CD14-positive monocyte (primary cell): ENCODE measurements around the gene DDA1. TPM values are rescaled to one million over a fixed set of nuclear protein-coding genes. Genes with fewer than 3 reads are reported as not detected.

Source experiments
- DNase-seq, 3 donors: peaks; one replicate each; pipeline ENCODE4 v3.0.0-alpha.2; 2011 to 2022
- H2AFZ ChIP-seq: 2 replicates; pipeline ENCODE4 v1.6.0; 2012; ENCODE audit warnings: mild to moderate bottlenecking, low read depth, low read length, inconsistent platforms; ENCODE audit not compliant: insufficient read depth, poor library complexity, severe bottlenecking
- H3K27ac ChIP-seq, 2 donors: 1 replicate in 1 of 2; 2 replicates in 1 of 2; pipeline ENCODE4 v1.5.1; 2012 to 2013; ENCODE audit warnings: low read length in 2 of 2, control low read depth in 1 of 2, inconsistent platforms in 1 of 2, low read depth in 1 of 2, mild to moderate bottlenecking in 1 of 2
- H3K27me3 ChIP-seq, 2 donors: one replicate each; pipeline versions ENCODE4 v1.6.0 to v1.6.1; 2011 to 2013; ENCODE audit warnings: low read length in 2 of 2; ENCODE audit not compliant: control insufficient read depth in 2 of 2, insufficient read depth in 2 of 2
- H3K36me3 ChIP-seq, 2 donors: replicated peaks in 1 of 2; 1 replicate in 1 of 2; 2 replicates in 1 of 2; pipeline versions ENCODE4 v1.5.1 to v1.6.1; 2012 to 2013; ENCODE audit warnings: low read length in 2 of 2, control low read depth in 1 of 2, inconsistent platforms in 1 of 2, mild to moderate bottlenecking in 1 of 2; ENCODE audit not compliant: insufficient read depth in 2 of 2, control insufficient read depth in 1 of 2
- H3K4me1 ChIP-seq, 2 donors: 1 replicate in 1 of 2; 2 replicates in 1 of 2; pipeline versions ENCODE4 v1.5.1 to v1.6.1; 2012 to 2013; ENCODE audit warnings: low read length in 2 of 2, control low read depth in 1 of 2, inconsistent platforms in 1 of 2, mild to moderate bottlenecking in 1 of 2, moderate library complexity in 1 of 2; ENCODE audit not compliant: insufficient read depth in 2 of 2, control insufficient read depth in 1 of 2
- H3K4me2 ChIP-seq: replicated peaks from 2 replicates; pipeline ENCODE3; 2012; ENCODE audit warnings: low read length, moderate library complexity, mild to moderate bottlenecking; ENCODE audit not compliant: poor library complexity, severe bottlenecking; ENCODE audit errors: extremely low read depth
- H3K4me3 ChIP-seq, 3 experiments: fragments of 200-600 bp in 1 of 3; sonication (generic) in 1 of 3; replicated peaks in 1 of 3; 1 replicate in 2 of 3; 2 replicates in 1 of 3; pipeline ENCODE4 v1.5.1; 2011 to 2013; ENCODE audit warnings: low read length in 3 of 3, mild to moderate bottlenecking in 3 of 3, control low read depth in 2 of 3, low read depth in 2 of 3, inconsistent platforms in 1 of 3, moderate library complexity in 1 of 3
- H3K79me2 ChIP-seq: 2 replicates; pipeline ENCODE4 v1.6.0; 2012; ENCODE audit warnings: mild to moderate bottlenecking, control low read depth, inconsistent platforms, low read length, moderate library complexity; ENCODE audit not compliant: insufficient read depth
- H3K9ac ChIP-seq: 2 replicates; pipeline ENCODE4 v1.6.0; 2017; ENCODE audit warnings: low read length, mild to moderate bottlenecking; ENCODE audit not compliant: insufficient read depth, poor library complexity, severe bottlenecking
- H3K9me3 ChIP-seq, 2 donors: replicated peaks in 1 of 2; 1 replicate in 1 of 2; 2 replicates in 1 of 2; pipeline versions ENCODE4 v1.5.1 to v1.6.1; 2012 to 2013; ENCODE audit warnings: low read length in 2 of 2, control low read depth in 1 of 2; ENCODE audit not compliant: control insufficient read depth in 1 of 2, insufficient read depth in 1 of 2
- H4K20me1 ChIP-seq: 2 replicates; pipeline ENCODE4 v1.6.0; 2012; ENCODE audit warnings: mild to moderate bottlenecking, low read length, control low read depth, moderate library complexity; ENCODE audit not compliant: insufficient read depth
- H3K27ac Mint-ChIP-seq, 7 donors: one replicate each; pipeline ENCODE4 v1.8.0; 2020; ENCODE audit warnings: mild to moderate bottlenecking in 7 of 7, mixed read lengths in 7 of 7, moderate library complexity in 6 of 7, inconsistent platforms in 2 of 7
- H3K27me3 Mint-ChIP-seq, 3 donors: one replicate each; pipeline ENCODE4 v1.8.0; 2021 to 2022; ENCODE audit warnings: low read depth in 3 of 3, mild to moderate bottlenecking in 3 of 3, mixed read lengths in 3 of 3, moderate library complexity in 3 of 3, inconsistent platforms in 1 of 3
- H3K36me3 Mint-ChIP-seq, 2 donors: one replicate each; pipeline ENCODE4 v1.8.0; 2020; ENCODE audit warnings: mixed read lengths in 2 of 2, inconsistent platforms in 1 of 2, mild to moderate bottlenecking in 1 of 2
- H3K4me1 Mint-ChIP-seq: one replicate; pipeline ENCODE4 v1.8.0; 2020; ENCODE audit warnings: mild to moderate bottlenecking, mixed read lengths
- H3K4me3 Mint-ChIP-seq, 2 donors: one replicate each; pipeline ENCODE4 v1.8.0; 2020; ENCODE audit warnings: mild to moderate bottlenecking in 2 of 2, mixed read lengths in 2 of 2, moderate library complexity in 1 of 2
- H3K9me3 Mint-ChIP-seq, 7 donors: one replicate each; pipeline ENCODE4 v1.8.0; 2020 to 2022; ENCODE audit warnings: mixed read lengths in 7 of 7, mild to moderate bottlenecking in 6 of 7, moderate library complexity in 6 of 7, inconsistent platforms in 2 of 7
- WGBS: methylation state at CpG from one replicate; pipeline ENCODE4 v1.1.5; 2013; ENCODE audit warnings: missing lambda C conversion rate; ENCODE audit not compliant: insufficient coverage; 5-methylcytosine and 5-hydroxymethylcytosine counted together
- intact Hi-C, 2 donors: fragments of 100-400 bp; cut with micrococcal nuclease; formaldehyde crosslinking; loops; one replicate each; pipeline versions ENCODE4 v1.15.0 to v1.15.1; 2023
- polyA minus RNA-seq: library from RNA; depleted of rRNA, polyadenylated mRNA; stranded (reverse); fragments of >200 nt; gene quantifications from 2 replicates; pipeline ENCODE4 v1.2.3, GENCODE V29; 2012
- polyA plus RNA-seq, 3 donors: library from polyadenylated mRNA; depleted of rRNA in 1 of 3; unstranded in 2 of 3; stranded (reverse) in 1 of 3; fragments of 300-500 nt in 2 of 3; fragments of >200 nt in 1 of 3; fragmentation: Illumina TruSeq in 2 of 3; gene quantifications; 1 replicate in 2 of 3; 2 replicates in 1 of 3; pipeline ENCODE4 v1.2.3, GENCODE V29; 2012 to 2021
- total RNA-seq, 12 experiments: library from RNA in 1 of 12; stranded (reverse) in 1 of 12; fragments of 120-200 nt in 1 of 12; gene quantifications; one replicate each; pipeline ENCODE4 v1.2.4 and lab custom pipeline; 2013 to 2026; ENCODE audit warnings: mixed read lengths in 6 of 12, inconsistent platforms in 1 of 12
- TF ChIP-seq, protein P1 (sequence below): fragments of 200-600 bp; IDR thresholded peaks from one replicate; pipeline ENCODE4 v1.8.0; 2022; ENCODE audit warnings: antibody characterized with exemption, mild to moderate bottlenecking

DDA1 gene
- total RNA-seq (2013) = 22.8 TPM
- polyA plus RNA-seq (10 to 100 TPM; 22.5 to 49.5 (median 23.8) TPM), polyA minus RNA-seq (6.1 and 18.6 TPM in 2 replicates), total RNA-seq (lab: John Stamatoyannopoulos, UW) (11.6 to 25.9 (median 17.6) reads per million in 11 experiments)

DNA sequence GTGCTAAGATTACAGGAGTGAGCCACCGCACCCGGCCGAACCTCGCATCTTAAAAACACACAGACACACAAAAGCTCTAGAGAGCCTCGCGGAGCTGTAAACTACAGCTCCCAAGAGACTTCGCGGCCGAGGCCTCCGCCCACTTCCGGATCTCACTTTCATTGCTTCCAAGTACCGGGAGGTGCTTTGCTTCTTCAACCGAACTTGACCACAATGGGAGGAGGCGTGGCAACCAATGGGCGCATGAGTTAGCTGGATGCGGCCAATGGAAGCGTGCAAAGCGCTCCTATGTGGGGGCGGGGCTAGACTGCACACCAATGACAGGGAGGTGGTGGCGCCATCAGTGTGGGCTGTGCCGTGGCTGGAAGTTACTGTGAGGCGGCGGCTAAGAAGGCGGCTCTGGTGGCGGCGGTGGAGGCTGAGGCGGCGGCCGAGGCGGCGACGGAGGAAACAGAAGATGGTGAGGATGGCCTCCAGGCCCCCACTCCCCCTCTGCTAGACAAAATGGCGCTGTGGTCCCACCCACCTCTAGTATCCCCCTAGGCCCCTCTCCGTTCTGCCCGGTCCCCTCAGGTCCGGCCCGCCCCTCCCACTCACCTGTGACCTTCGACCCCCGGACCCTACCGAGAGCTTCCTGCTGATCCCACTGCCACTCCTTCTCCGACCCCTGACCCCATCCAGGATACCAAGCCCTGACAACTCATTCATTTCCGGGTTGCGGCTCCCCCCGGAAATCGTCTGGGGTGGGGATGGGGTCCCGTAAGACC, at the start of gene DDA1:
DDA1 (plus strand) TSS at position 366 of the 767 bp plus-strand sequence; CDS start at position 458, 92 bp downstream.
- Mint-ChIP-seq H3K36me3 (peaks cover 15 to 26% of the 10 kb centered on the region in 2 donors), H3K4me1 (peaks cover 34% of the 10 kb centered on the region), H3K9me3 (no peaks in the 10 kb centered on the region), H3K27me3 (peaks cover 0 to 3% (median 0%) of the 10 kb centered on the region in 3 donors), H3K4me3 (peak within 1 kb of the TSS; percentile 88 to 91), H3K27ac (peak within 1 kb of the TSS; percentile 79 to 94 (median 90))
- Histone ChIP-seq H3K4me3 (peak within 1 kb of the TSS; percentile 81 to 88 (median 82)), H3K4me2 (peak within 1 kb of the TSS; percentile 90), H3K27ac (peak within 1 kb of the TSS; percentile 53 to 86), H3K9me3 (no peaks in the 10 kb centered on the region), H4K20me1 (peaks cover 47% of the 10 kb centered on the region), H3K9ac (peak within 1 kb of the TSS; percentile 81), H2AFZ (peak within 1 kb of the TSS; percentile 61), H3K27me3 (no peaks in the 10 kb centered on the region), H3K36me3 (peaks cover 8 to 28% of the 10 kb centered on the region in 2 donors), H3K79me2 (peaks cover 61% of the 10 kb centered on the region), H3K4me1 (peaks cover 32 to 42% of the 10 kb centered on the region in 2 donors)
- intact Hi-C loops = no loop called here
- TF ChIP-seq, protein P1, sequence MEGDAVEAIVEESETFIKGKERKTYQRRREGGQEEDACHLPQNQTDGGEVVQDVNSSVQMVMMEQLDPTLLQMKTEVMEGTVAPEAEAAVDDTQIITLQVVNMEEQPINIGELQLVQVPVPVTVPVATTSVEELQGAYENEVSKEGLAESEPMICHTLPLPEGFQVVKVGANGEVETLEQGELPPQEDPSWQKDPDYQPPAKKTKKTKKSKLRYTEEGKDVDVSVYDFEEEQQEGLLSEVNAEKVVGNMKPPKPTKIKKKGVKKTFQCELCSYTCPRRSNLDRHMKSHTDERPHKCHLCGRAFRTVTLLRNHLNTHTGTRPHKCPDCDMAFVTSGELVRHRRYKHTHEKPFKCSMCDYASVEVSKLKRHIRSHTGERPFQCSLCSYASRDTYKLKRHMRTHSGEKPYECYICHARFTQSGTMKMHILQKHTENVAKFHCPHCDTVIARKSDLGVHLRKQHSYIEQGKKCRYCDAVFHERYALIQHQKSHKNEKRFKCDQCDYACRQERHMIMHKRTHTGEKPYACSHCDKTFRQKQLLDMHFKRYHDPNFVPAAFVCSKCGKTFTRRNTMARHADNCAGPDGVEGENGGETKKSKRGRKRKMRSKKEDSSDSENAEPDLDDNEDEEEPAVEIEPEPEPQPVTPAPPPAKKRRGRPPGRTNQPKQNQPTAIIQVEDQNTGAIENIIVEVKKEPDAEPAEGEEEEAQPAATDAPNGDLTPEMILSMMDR = no peak
- peak; percentile 100 for DNase-seq
- under 1% methylated on average over 33 of the region's 46 CpGs for WGBS

DNA sequence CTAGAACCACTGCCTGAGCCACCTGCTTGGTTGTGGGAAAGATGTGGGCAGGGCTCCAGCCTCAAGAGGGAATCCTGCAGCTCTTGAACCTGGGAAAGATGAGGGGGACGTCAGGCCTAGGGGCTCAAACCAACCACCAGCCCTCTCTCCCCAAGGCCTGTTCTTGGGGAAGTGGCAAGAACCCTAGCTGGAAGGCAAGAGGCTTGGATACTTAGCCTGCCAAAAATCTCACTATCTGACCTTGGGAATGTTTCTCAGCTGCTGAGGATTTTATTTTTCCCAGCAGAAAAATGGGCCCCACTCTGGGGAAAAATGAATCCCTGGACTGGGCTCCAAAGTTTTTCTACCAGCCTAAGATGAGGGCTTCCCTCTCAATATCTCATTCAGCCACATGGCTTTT, 49.4 kb upstream of the DDA1 start:
- H4K20me1 ChIP-seq = no peaks in the 10 kb centered on the region
- Mint-ChIP-seq H3K4me3 (no peak overlapping the region), H3K27me3 (peaks cover 0 to 4% (median 2%) of the 10 kb centered on the region in 3 donors), H3K36me3 (no peaks in the 10 kb centered on the region), H3K9me3 (peaks cover 0 to 2% (median 0%) of the 10 kb centered on the region in 7 donors), H3K4me1 (peaks cover 10% of the 10 kb centered on the region), H3K27ac (no peak overlapping the region)
- no peaks in the 10 kb centered on the region for H3K79me2 ChIP-seq
- H3K36me3 ChIP-seq = no peaks in the 10 kb centered on the region
- DNase-seq = no peak
- intact Hi-C loops = loop anchor here in 1 of 2 donors (2.0 to 10.0 kb wide), 2 partner anchors 23 to 595 kb away; partner anchors contain the start of gene RPL18A
- no peak overlapping the region for H3K4me2 ChIP-seq
- no peaks in the 10 kb centered on the region for H3K27me3 ChIP-seq
- H3K9ac ChIP-seq = no peak overlapping the region
- TF ChIP-seq, protein P1 = no peak
- H3K9me3 ChIP-seq = no peaks in the 10 kb centered on the region
- WGBS = no CpG with 5 or more reads among the region's 1 CpG
- no peak overlapping the region for H3K27ac ChIP-seq
- no peak overlapping the region for H3K4me3 ChIP-seq
- no peaks in the 10 kb centered on the region for H3K4me1 ChIP-seq
- H2AFZ ChIP-seq = no peak overlapping the region
